NCI-H2081 (cell line): ENCODE data around the gene TLR5.

Source experiments
- DNase-seq, 2 experiments: peaks; one replicate each; lab custom pipeline; 2025; lab: John Stamatoyannopoulos, UW

Gene TLR5

GRCh38 chr1:223147409-223147808 lies 4.4 kb upstream of the TLR5 start:
- no peak for DNase-seq

- DNase-seq: no peak
These were observed 3.7 kb upstream of the TLR5 start for GRCh38 chr1:223146745-223147144.

- DNase-seq: no peak
These were observed 1.9 kb upstream of the TLR5 start for GRCh38 chr1:223144914-223145313.

- no peak for DNase-seq
These were observed 1.4 kb upstream of the TLR5 start for GRCh38 chr1:223144431-223144830.

- DNase-seq: peak; percentile 8 to 19
These were observed 645 bp upstream of the TLR5 start for GRCh38 chr1:223143537-223144248.

GRCh38 chr1:223142269-223142668 lies 779 bp downstream of the TLR5 start:
- DNase-seq: no peak

GRCh38 chr1:223140611-223141405 lies 2.2 kb downstream of the TLR5 start:
- DNase-seq: no peak

GRCh38 chr1:223137455-223138085 lies 5.5 kb downstream of the TLR5 start:
- no peak for DNase-seq

GRCh38 chr1:223136086-223136485 lies 7.0 kb downstream of the TLR5 start:
- DNase-seq: no peak

- no peak for DNase-seq
These were observed 7.7 kb downstream of the TLR5 start for GRCh38 chr1:223135176-223135942.

- DNase-seq: peak; percentile 83 to 89
These were observed 9.1 kb downstream of the TLR5 start for GRCh38 chr1:223133824-223134435.

- DNase-seq: no peak
These were observed 9.7 kb downstream of the TLR5 start for GRCh38 chr1:223133306-223133823.

GRCh38 chr1:223129229-223129901 lies 13.7 kb downstream of the TLR5 start:
- no peak for DNase-seq

- no peak for DNase-seq
These were observed 16.3 kb downstream of the TLR5 start for GRCh38 chr1:223126741-223127140.

GRCh38 chr1:223125766-223126165 lies 17.3 kb downstream of the TLR5 start:
- DNase-seq: no peak

GRCh38 chr1:223123011-223123610 lies 19.9 kb downstream of the TLR5 start:
- no peak for DNase-seq

- no peak for DNase-seq
These were observed 24.6 kb downstream of the TLR5 start for GRCh38 chr1:223118418-223118817.

GRCh38 chr1:223116950-223117349 lies 26.1 kb downstream of the TLR5 start:
- no peak for DNase-seq

GRCh38 chr1:223114871-223115270 lies 28.2 kb downstream of the TLR5 start:
- no peak for DNase-seq

GRCh38 chr1:223110952-223111351 lies 32.1 kb downstream of the TLR5 start:
- no peak for DNase-seq
